ENCODE data around the gene ATP9A. TPM values are rescaled to one million over a fixed set of nuclear protein-coding genes. Genes with fewer than 3 reads are reported as not detected.
A peak's percentile ranks its signal among the peaks of the same experiment; 100 is the strongest.

The ATP9A gene
- total and polyA plus RNA-seq, 2 donors (not counting 3 experiments of a cell fraction or from before 2014, with no cell fraction given), result 20.9 to 41.5 TPM

DNA sequence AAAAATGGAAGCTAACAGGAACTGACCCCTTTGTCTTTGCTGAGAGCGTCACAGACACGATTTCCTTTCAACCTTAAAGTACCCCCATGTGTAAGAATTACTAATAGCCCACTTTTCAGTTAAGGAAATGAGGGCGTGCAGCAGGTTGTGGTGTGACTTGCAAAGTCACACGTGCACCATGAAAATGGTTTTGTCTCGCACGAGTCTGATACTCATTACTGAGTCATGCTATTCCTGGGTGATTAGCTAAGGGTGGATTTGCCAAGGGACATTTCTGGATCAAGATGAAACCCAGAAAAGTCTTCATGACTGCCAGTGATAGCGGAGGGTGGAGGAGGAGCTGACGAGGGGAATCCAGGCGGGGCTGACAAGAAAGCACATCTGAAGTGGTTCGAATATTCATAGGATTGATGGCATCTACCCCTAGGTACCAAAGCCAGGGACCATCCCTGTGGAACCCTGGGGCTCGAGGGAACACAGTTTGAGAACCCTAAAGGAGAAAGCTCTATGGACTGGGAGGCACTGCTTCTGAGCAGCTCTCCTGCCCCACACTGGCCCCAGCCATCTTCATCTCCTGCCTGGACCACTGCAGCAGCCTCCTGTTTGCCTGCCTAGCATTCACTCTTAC, 213.5 kb downstream of the ATP9A start:
- dilution Hi-C loops (cut with MboI; ENCODE audit: extremely low pct_ligation_motif_present, low sequenced_read_pairs) (no loop called here), intact Hi-C loops (cut with micrococcal nuclease) (no loop called here)
- no peaks in the 10 kb centered on the region for H3K9me3 ChIP-seq (replicated peaks; ENCODE audit: control insufficient read depth, insufficient read depth, low read length)
- FAIRE-seq, result peak; percentile 73
- H3K9ac ChIP-seq (replicated peaks; ENCODE audit: extremely low read depth, insufficient read depth, low read length), result peak overlapping the region; percentile 36
- no peaks in the 10 kb centered on the region for H3K27me3 ChIP-seq (ENCODE audit: control insufficient read depth in 2 of 2, insufficient read depth in 2 of 2, low read length in 2 of 2)
- H3K4me1 ChIP-seq (ENCODE audit: control insufficient read depth, extremely low read depth, insufficient read depth, low read length), result peaks cover 11% of the 10 kb centered on the region
- peak overlapping the region; percentile 30 for H2AFZ ChIP-seq (ENCODE audit: low read depth, low read length)
- no TSS peak for BruUV-seq (replicated peaks)
- no peaks in the 10 kb centered on the region for H4K20me1 ChIP-seq (replicated peaks; ENCODE audit: control insufficient read depth, extremely low read depth, insufficient read depth, low read length)
- H3K4me3 ChIP-seq (replicated peaks in 1 of 3; ENCODE audit: insufficient read depth in 1 of 3, low read depth in 1 of 3, low read length in 3 of 3), result no peak overlapping the region
- H3K4me2 ChIP-seq (ENCODE audit: insufficient read depth, low read length), result peak overlapping the region; percentile 44
- H3K79me2 ChIP-seq (ENCODE audit: control insufficient read depth, insufficient read depth, low read length), result no peaks in the 10 kb centered on the region
- peak; percentile 75 for DNase-seq (ENCODE audit: low read depth, low spot score)
- ChIA-PET POLR2A (no interaction called here), CTCF (interaction anchor here (0.6 to 1.4 kb wide), 8 partner anchors 9 to 512 kb away, joined by 3 to 4 read pairs (median 4); no protein-coding TSS in a partner anchor)
- no peaks in the 10 kb centered on the region for H3K9me1 ChIP-seq (replicated peaks; ENCODE audit: control insufficient read depth, extremely low read depth, insufficient read depth, low read length)
- no peaks in the 10 kb centered on the region for H3K36me3 ChIP-seq (ENCODE audit: control insufficient read depth in 2 of 2, extremely low read depth in 1 of 2, insufficient read depth in 2 of 2, low read length in 2 of 2)
- TF ChIP-seq POLR2AphosphoS5 (IDR thresholded peaks at IDR 0.05; ENCODE audit: insufficient read depth, low read depth, low read length) (peak; percentile 15), JUN (IDR thresholded peaks at IDR 0.05; ENCODE audit: borderline replicate concordance, insufficient read depth, insufficient read length, low read depth) (peak; percentile 61), CTCF (IDR thresholded peaks at IDR 0.05; ENCODE audit: extremely low read depth in 1 of 2, insufficient read depth in 1 of 2, low read depth in 1 of 2, low read length in 2 of 2) (no peak), MYC (IDR thresholded peaks at IDR 0.05; ENCODE audit: low read depth, low read length) (peak; percentile 34), POLR2A (IDR thresholded peaks at IDR 0.05; ENCODE audit: low read depth, low read length) (no peak), FOS (IDR thresholded peaks at IDR 0.05; ENCODE audit: borderline replicate concordance, insufficient read depth, low read length) (peak; percentile 51), EZH2 (IDR thresholded peaks at IDR 0.05; ENCODE audit: borderline replicate concordance, low read depth, low read length, severe bottlenecking) (no peak), GATA2 (IDR thresholded peaks at IDR 0.05; ENCODE audit: insufficient read depth, insufficient read length, low read depth, low read length) (no peak)
- TF ChIP-seq, protein P1, sequence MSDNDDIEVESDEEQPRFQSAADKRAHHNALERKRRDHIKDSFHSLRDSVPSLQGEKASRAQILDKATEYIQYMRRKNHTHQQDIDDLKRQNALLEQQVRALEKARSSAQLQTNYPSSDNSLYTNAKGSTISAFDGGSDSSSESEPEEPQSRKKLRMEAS (IDR thresholded peaks at IDR 0.05; ENCODE audit: insufficient read depth, insufficient read length), result peak; percentile 85
- peak overlapping the region; percentile 77 for H3K27ac ChIP-seq (ENCODE audit: insufficient read depth, low read depth, low read length)
